ENCODE measurements around the gene GTPBP6. TPM values are rescaled to one million over a fixed set of nuclear protein-coding genes. Genes with fewer than 3 reads are reported as not detected.

GTPBP6 gene
- total RNA-seq, 1 experiment from 2014 or later: 41.6 TPM

- POLR2A ChIA-PET: no interaction called here
- H3K4me3 ChIP-seq (replicated peaks in 1 of 2; ENCODE audit: low read depth in 1 of 2, low read length in 2 of 2): peak overlapping the region; percentile 62 to 63
- H4K20me1 ChIP-seq (ENCODE audit: insufficient read depth): no peaks in the 10 kb centered on the region
- RAD21 ChIA-PET (ENCODE audit: low non-redundant PET in 1 of 2, low total read pairs in 2 of 2, uncharacterized antibody in 2 of 2, unreplicated experiment in 2 of 2): no interaction called here
- DNase-seq (ENCODE audit: low read depth, low spot score): peak; percentile 97
- CTCF ChIA-PET: no interaction called here
- no TSS peak for BruUV-seq (replicated peaks)
- H3K79me2 ChIP-seq (ENCODE audit: insufficient read depth, low read length): peaks cover 13% of the 10 kb centered on the region; the same call in 1 of the 2 replicates
- peaks cover 2 to 18% of the 10 kb centered on the region in 2 experiments for H3K4me1 ChIP-seq (ENCODE audit: control insufficient read depth in 1 of 2, insufficient read depth in 2 of 2, low read length in 2 of 2)
- intact Hi-C loops (cut with micrococcal nuclease): loop anchor here (5.0 kb wide), 1 partner anchor 41 kb away; no protein-coding TSS in a partner anchor
- no peaks in the 10 kb centered on the region for H3K9me3 ChIP-seq (ENCODE audit: control insufficient read depth in 1 of 2, insufficient read depth in 1 of 2, low read depth in 1 of 2, low read length in 2 of 2)
- no peaks in the 10 kb centered on the region for H3K27me3 ChIP-seq (ENCODE audit: insufficient read depth, low read length)
- peak; percentile 74 for ATAC-seq
- no peak overlapping the region for H2AFZ ChIP-seq (ENCODE audit: low read depth, low read length, poor library complexity, severe bottlenecking)
- no peaks in the 10 kb centered on the region for H3K36me3 ChIP-seq (ENCODE audit: control insufficient read depth in 1 of 2, insufficient read depth in 2 of 2, low read length in 2 of 2)
- TF ChIP-seq ELF1 (IDR thresholded peaks at IDR 0.05; ENCODE audit: borderline replicate concordance, low read depth) (no peak), POLR2A (IDR thresholded peaks at IDR 0.05; ENCODE audit: borderline replicate concordance, extremely low read depth, insufficient read depth, insufficient read length) (peak; percentile 24), POLR2AphosphoS5 (IDR thresholded peaks at IDR 0.05; ENCODE audit: low read depth, low read length) (peak; percentile 50; the same call in 1 of the 2 replicates)
- H3K9ac ChIP-seq (ENCODE audit: low read length): peak overlapping the region; percentile 76
- peak overlapping the region; percentile 64 for H3K4me2 ChIP-seq (ENCODE audit: low read length)
- H3K27ac ChIP-seq (ENCODE audit: low read depth, low read length): peak overlapping the region; percentile 71
- H3K9me2 ChIP-seq (ENCODE audit: insufficient read depth): no peaks in the 10 kb centered on the region
Measured at GRCh38 chrX:318068-318738, 393 bp downstream of the GTPBP6 start.

DNA sequence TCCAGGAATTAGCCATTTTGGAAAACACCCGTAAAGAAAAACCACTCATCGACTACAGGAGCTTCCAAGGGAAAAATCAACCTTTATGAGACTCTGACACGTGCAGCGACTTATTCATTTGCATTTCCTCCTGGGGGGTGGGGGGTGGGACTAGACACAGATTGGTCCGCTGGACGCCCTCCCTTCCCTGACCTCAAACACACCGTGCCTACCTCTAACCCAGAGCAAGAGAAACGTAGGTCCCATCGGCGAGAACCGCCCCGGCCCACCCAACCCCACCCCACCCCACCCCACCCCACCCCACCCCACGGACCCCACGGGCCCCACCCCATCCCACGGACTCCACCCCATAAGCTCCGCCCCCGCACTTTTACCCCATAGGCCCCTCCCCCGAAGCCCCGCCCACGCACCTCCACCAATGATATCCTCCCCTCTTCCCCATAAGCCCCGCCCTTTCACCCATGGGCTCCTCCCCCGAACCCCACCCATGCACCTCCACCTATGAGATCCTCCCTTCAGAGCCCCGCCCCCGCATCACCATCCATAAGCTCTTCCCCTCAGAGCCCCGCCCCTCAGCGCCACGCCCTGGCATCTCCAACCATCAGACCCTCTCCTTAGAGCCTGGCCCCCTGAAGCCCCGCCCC is 1.1 kb downstream of the GTPBP6 start:
- H4K20me1 ChIP-seq (ENCODE audit: insufficient read depth): no peaks in the 10 kb centered on the region
- H3K79me2 ChIP-seq (ENCODE audit: insufficient read depth, low read length): peaks cover 13% of the 10 kb centered on the region; the same call in 1 of the 2 replicates
- H3K36me3 ChIP-seq (ENCODE audit: control insufficient read depth in 1 of 2, insufficient read depth in 2 of 2, low read length in 2 of 2): no peaks in the 10 kb centered on the region
- DNase-seq (ENCODE audit: low read depth, low spot score) (no peak), ATAC-seq (no peak)
- H3K4me1 ChIP-seq (ENCODE audit: control insufficient read depth in 1 of 2, insufficient read depth in 2 of 2, low read length in 2 of 2): peaks cover 0 to 12% of the 10 kb centered on the region in 2 experiments
- BruUV-seq (replicated peaks): no TSS peak
- H3K9me2 ChIP-seq (ENCODE audit: insufficient read depth): no peaks in the 10 kb centered on the region
- ChIA-PET RAD21 (ENCODE audit: low non-redundant PET in 1 of 2, low total read pairs in 2 of 2, uncharacterized antibody in 2 of 2, unreplicated experiment in 2 of 2) (no interaction called here), CTCF (no interaction called here), POLR2A (no interaction called here)
- H3K27ac ChIP-seq (ENCODE audit: low read depth, low read length): 0 out of 2 replicates have a peak overlapping the region, but pooled peaks have one; percentile 35
- no peak overlapping the region for H2AFZ ChIP-seq (ENCODE audit: low read depth, low read length, poor library complexity, severe bottlenecking)
- no peak overlapping the region for H3K9ac ChIP-seq (ENCODE audit: low read length)
- intact Hi-C loops (cut with micrococcal nuclease): loop anchor here (5.0 kb wide), 1 partner anchor 40 kb away; no protein-coding TSS in a partner anchor
- no peaks in the 10 kb centered on the region for H3K9me3 ChIP-seq (ENCODE audit: control insufficient read depth in 1 of 2, insufficient read depth in 1 of 2, low read depth in 1 of 2, low read length in 2 of 2)
- H3K4me2 ChIP-seq (ENCODE audit: low read length): peak overlapping the region; percentile 51
- TF ChIP-seq ATF3 (IDR thresholded peaks at IDR 0.05): no peak
- peak overlapping the region; percentile 62 to 63 for H3K4me3 ChIP-seq (replicated peaks in 1 of 2; ENCODE audit: low read depth in 1 of 2, low read length in 2 of 2)
- H3K27me3 ChIP-seq (ENCODE audit: insufficient read depth, low read length): no peaks in the 10 kb centered on the region

Measured in HCT116 (cell line).